Trophoblast cell (in vitro differentiated cells and primary cell): ENCODE data around the gene SLC4A11.

Experiments used
- DNase-seq, 2 donors: peaks; one replicate each; pipeline ENCODE4 v3.0.0-alpha.2; 2016
- H2AFZ ChIP-seq: 2 replicates; pipeline ENCODE4 v1.6.1; 2013; ENCODE audit warnings: low read length, moderate library complexity, mild to moderate bottlenecking; ENCODE audit not compliant: insufficient read depth, poor library complexity
- H2AK5ac ChIP-seq: 2 replicates; pipeline ENCODE4 v1.6.1; 2013; ENCODE audit warnings: mild to moderate bottlenecking, low read length
- H2BK120ac ChIP-seq: 2 replicates; pipeline ENCODE4 v1.6.1; 2013; ENCODE audit warnings: low read length, mild to moderate bottlenecking, moderate library complexity; ENCODE audit not compliant: insufficient read depth, poor library complexity
- H2BK12ac ChIP-seq: 2 replicates; pipeline ENCODE4 v1.6.1; 2013; ENCODE audit warnings: mild to moderate bottlenecking, low read length, moderate library complexity
- H2BK5ac ChIP-seq: 2 replicates; pipeline ENCODE4 v1.6.1; 2013; ENCODE audit warnings: low read length, low read depth, moderate library complexity, mild to moderate bottlenecking; ENCODE audit not compliant: poor library complexity
- H3K14ac ChIP-seq: 2 replicates; pipeline ENCODE4 v1.6.1; 2013; ENCODE audit warnings: mild to moderate bottlenecking, low read length
- H3K18ac ChIP-seq: 2 replicates; pipeline ENCODE4 v1.6.1; 2013; ENCODE audit warnings: mild to moderate bottlenecking, low read length
- H3K23ac ChIP-seq: 2 replicates; pipeline ENCODE4 v1.6.1; 2013; ENCODE audit warnings: low read length
- H3K27ac ChIP-seq: 2 replicates; pipeline ENCODE4 v1.5.1; 2013; ENCODE audit warnings: low read depth, mild to moderate bottlenecking, inconsistent platforms, low read length, moderate library complexity
- H3K27me3 ChIP-seq: 2 replicates; pipeline ENCODE4 v1.6.1; 2013; ENCODE audit warnings: inconsistent platforms, mild to moderate bottlenecking, low read length, moderate library complexity; ENCODE audit not compliant: insufficient read depth
- H3K36me3 ChIP-seq, 2 experiments: 1 replicate in 1 of 2; 2 replicates in 1 of 2; pipeline ENCODE4 v1.6.1; 2013; ENCODE audit warnings: low read length in 2 of 2, mild to moderate bottlenecking in 2 of 2, moderate library complexity in 1 of 2; ENCODE audit not compliant: insufficient read depth in 2 of 2, control insufficient read depth in 1 of 2
- H3K4ac ChIP-seq: 2 replicates; pipeline ENCODE4 v1.6.1; 2013; ENCODE audit warnings: low read depth, mild to moderate bottlenecking, low read length, moderate library complexity
- H3K4me1 ChIP-seq, 2 experiments: 1 replicate in 1 of 2; 2 replicates in 1 of 2; pipeline ENCODE4 v1.6.1; 2013; ENCODE audit warnings: low read length in 2 of 2, mild to moderate bottlenecking in 2 of 2, moderate library complexity in 1 of 2; ENCODE audit not compliant: insufficient read depth in 2 of 2, control insufficient read depth in 1 of 2
- H3K4me2 ChIP-seq: 2 replicates; pipeline ENCODE4 v1.6.1; 2013; ENCODE audit warnings: inconsistent platforms, mild to moderate bottlenecking, low read length, moderate library complexity
- H3K4me3 ChIP-seq: 2 replicates; pipeline ENCODE4 v1.5.1; 2013; ENCODE audit warnings: mild to moderate bottlenecking, low read depth, low read length, inconsistent platforms
- H3K79me1 ChIP-seq: one replicate; pipeline ENCODE4 v1.6.1; 2013; ENCODE audit warnings: low read length
- H3K79me2 ChIP-seq: 2 replicates; pipeline ENCODE4 v1.6.1; 2013; ENCODE audit warnings: low read length, mild to moderate bottlenecking; ENCODE audit not compliant: control insufficient read depth, insufficient read depth, poor library complexity
- H3K9ac ChIP-seq: 2 replicates; pipeline ENCODE4 v1.6.1; 2013; ENCODE audit warnings: mild to moderate bottlenecking, low read length
- H3K9me3 ChIP-seq: 2 replicates; pipeline ENCODE4 v1.6.1; 2013; ENCODE audit warnings: low read depth, mild to moderate bottlenecking, control low read depth, inconsistent platforms, low read length; ENCODE audit not compliant: insufficient read depth
- H4K12ac ChIP-seq: 2 replicates; pipeline ENCODE4 v1.6.1; 2013; ENCODE audit warnings: low read depth, mild to moderate bottlenecking, low read length, moderate library complexity
- H4K8ac ChIP-seq: 2 replicates; pipeline ENCODE4 v1.6.1; 2013; ENCODE audit warnings: low read depth, mild to moderate bottlenecking, low read length, moderate library complexity
- H4K91ac ChIP-seq: one replicate; pipeline ENCODE4 v1.6.1; 2013; ENCODE audit warnings: low read depth, mild to moderate bottlenecking, low read length, moderate library complexity
- WGBS: extraction: QIAGEN DNeasy Blood & Tissue Kit; methylation state at CpG from one replicate; pipeline ENCODE4 v1.1.7; 2013; ENCODE audit warnings: missing lambda C conversion rate; ENCODE audit not compliant: insufficient read length, insufficient coverage; ENCODE audit errors: extremely low coverage; 5-methylcytosine and 5-hydroxymethylcytosine counted together

The SLC4A11 gene

DNA sequence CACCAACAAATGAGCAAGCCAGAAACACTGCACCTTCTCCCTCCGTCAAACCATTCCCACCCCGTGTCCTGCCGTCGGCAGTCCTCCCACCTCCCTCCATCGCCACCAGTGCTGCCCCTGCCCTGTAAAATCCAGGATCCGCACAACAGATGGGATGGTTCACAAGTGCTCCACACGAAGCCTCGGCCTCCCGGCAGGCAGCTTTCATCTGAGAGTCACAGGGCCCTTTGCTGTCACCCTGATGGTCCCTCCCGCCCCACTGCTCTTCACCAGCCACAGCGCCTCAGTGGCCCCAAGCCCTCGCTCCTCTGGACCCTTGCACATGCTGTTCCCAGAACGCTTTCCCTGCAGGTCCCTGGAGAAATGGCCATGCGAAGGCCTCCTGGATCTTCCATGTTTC, 12.1 kb downstream of the SLC4A11 start:
- no peak overlapping the region for H3K27ac ChIP-seq
- no peak overlapping the region for H3K18ac ChIP-seq
- H2BK12ac ChIP-seq, result no peak overlapping the region
- H3K4me3 ChIP-seq, result no peak overlapping the region
- peaks cover 20 to 22% of the 10 kb centered on the region in 2 experiments for H3K36me3 ChIP-seq
- no peak overlapping the region for H2BK120ac ChIP-seq
- no peak overlapping the region for H4K12ac ChIP-seq
- no peaks in the 10 kb centered on the region for H3K4me1 ChIP-seq
- no peaks in the 10 kb centered on the region for H3K79me2 ChIP-seq
- no peak overlapping the region for H2AK5ac ChIP-seq
- DNase-seq, result no peak
- no peak overlapping the region for H2BK5ac ChIP-seq
- H2AFZ ChIP-seq, result no peak overlapping the region
- no peak overlapping the region for H3K4me2 ChIP-seq
- H3K9ac ChIP-seq, result no peak overlapping the region
- no peak overlapping the region for H4K91ac ChIP-seq
- no peak overlapping the region for H3K4ac ChIP-seq
- H3K14ac ChIP-seq, result no peak overlapping the region
- no peaks in the 10 kb centered on the region for H3K79me1 ChIP-seq
- no peak overlapping the region for H4K8ac ChIP-seq
- no peak overlapping the region for H3K23ac ChIP-seq
- H3K27me3 ChIP-seq, result no peaks in the 10 kb centered on the region
- no CpG with 5 or more reads among the region's 14 CpGs for WGBS
- peaks cover under 1% of the 10 kb centered on the region for H3K9me3 ChIP-seq

DNA sequence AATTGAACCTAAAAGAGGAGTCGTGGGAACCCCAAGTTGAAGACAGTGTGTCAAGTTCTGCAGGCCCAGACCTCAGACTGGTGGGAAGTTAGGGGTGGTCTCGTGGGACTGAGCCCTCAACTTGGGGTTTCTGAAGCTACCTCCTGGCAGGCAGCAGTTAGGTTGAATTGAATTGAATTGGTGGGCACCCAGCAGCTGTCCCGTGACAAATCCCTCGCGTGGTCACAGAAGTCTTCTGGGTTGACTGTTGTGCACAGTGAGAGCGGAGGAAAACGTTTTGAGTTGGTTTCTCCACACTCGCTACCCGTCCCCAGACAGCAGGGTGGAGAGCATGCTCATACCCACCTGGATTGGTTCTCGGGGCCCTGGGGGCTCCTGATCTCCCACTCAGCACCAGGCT, 12.9 kb downstream of the SLC4A11 start:
- Histone ChIP-seq H3K4me1 (no peaks in the 10 kb centered on the region), H2BK12ac (no peak overlapping the region), H3K27ac (no peak overlapping the region), H3K4me3 (no peak overlapping the region), H2BK5ac (no peak overlapping the region), H3K23ac (no peak overlapping the region), H3K27me3 (no peaks in the 10 kb centered on the region), H2AFZ (no peak overlapping the region), H2BK120ac (no peak overlapping the region), H3K14ac (no peak overlapping the region), H3K79me1 (no peaks in the 10 kb centered on the region), H3K4ac (no peak overlapping the region), H4K8ac (no peak overlapping the region), H2AK5ac (no peak overlapping the region), H4K12ac (no peak overlapping the region), H4K91ac (no peak overlapping the region), H3K9ac (no peak overlapping the region), H3K79me2 (no peaks in the 10 kb centered on the region), H3K18ac (no peak overlapping the region), H3K4me2 (no peak overlapping the region), H3K9me3 (peaks cover 2% of the 10 kb centered on the region), H3K36me3 (peaks cover 25 to 29% of the 10 kb centered on the region in 2 experiments)
- WGBS, result no CpG with 5 or more reads among the region's 10 CpGs
- no peak for DNase-seq

DNA sequence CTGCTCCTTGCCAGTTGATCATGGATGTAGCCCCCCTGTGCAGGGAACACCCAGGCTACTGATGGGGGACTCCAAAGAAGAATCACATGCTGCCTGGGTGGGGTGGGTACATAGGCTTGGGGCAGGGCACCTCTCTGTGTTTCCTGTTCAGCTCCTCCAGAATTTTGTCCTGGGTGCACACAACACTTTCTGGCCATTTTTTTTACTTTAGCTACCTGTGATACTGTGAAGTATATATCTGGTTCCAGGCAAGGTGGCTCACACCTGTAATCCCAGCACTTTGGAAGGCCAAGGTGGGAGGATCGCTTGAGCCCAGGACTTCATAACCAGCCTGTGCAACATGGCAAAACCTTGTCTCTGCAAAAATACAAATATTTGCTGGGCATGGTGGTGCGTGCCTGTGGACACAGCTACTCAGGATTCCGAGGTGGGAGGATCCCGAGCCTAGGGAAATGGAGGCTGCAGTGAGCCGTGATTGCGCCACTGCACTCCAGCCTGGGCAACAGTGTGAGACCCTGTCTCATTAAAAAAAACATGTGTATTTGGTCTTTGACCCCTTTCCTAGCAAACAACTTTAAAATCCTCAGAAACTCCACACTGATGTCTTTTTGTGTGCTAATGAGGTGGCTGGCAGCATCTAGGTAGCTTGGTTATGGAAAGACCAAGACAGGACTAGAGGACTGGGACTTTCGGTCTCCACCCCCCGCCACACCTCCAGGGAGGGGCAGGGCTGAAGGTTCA, 14.1 kb downstream of the SLC4A11 start:
- Histone ChIP-seq H2BK120ac (no peak overlapping the region), H3K9me3 (peaks cover 2% of the 10 kb centered on the region), H3K14ac (no peak overlapping the region), H3K36me3 (peaks cover 31 to 32% of the 10 kb centered on the region in 2 experiments), H3K18ac (no peak overlapping the region), H4K8ac (no peak overlapping the region), H2AK5ac (no peak overlapping the region), H2AFZ (no peak overlapping the region), H2BK5ac (no peak overlapping the region), H3K4me1 (no peaks in the 10 kb centered on the region), H3K79me2 (no peaks in the 10 kb centered on the region), H3K23ac (no peak overlapping the region), H3K79me1 (no peaks in the 10 kb centered on the region), H4K91ac (no peak overlapping the region), H3K4me3 (no peak overlapping the region), H2BK12ac (no peak overlapping the region), H3K4ac (no peak overlapping the region), H3K4me2 (no peak overlapping the region), H4K12ac (no peak overlapping the region), H3K27me3 (no peaks in the 10 kb centered on the region), H3K27ac (no peak overlapping the region), H3K9ac (no peak overlapping the region)
- DNase-seq, result no peak
- no CpG with 5 or more reads among the region's 8 CpGs for WGBS

DNA sequence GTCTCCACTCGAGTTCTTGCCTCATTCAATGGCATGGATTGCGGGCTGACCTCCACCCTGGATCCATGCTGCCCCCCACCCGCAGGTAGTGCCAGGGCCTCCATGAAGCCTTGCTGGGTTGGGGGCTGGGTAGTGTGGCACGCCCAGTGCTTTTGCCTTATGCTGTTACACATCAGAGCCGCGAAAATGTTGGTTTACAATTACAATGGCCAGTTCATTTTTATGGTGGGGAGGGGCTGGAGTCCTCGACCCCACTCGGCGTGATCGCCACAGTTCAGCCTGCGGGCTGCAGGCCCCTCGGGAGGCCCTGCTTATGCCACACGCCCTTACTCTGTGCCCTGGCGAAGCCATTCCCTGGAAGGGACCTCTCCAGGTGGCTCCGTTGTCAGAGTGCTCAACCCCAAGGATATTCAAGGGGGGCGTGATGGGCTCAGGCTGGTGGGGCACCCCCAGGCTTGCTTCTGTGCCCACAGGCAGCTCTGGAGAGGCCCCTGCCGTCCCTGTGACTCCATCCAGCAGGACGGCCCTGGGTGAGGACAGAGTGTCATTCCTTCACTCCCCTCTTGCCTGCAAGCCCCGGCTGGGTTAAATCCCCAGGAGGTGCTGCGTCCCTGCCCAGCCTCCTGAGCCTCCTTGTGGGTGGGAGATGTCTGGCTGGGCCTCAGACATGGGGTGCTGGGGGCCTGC, 14.9 kb downstream of the SLC4A11 start:
- no peak overlapping the region for H3K4me2 ChIP-seq

More for the DNA sequence above, 14.9 kb downstream of the SLC4A11 start:
- WGBS, result no CpG with 5 or more reads among the region's 20 CpGs
- no peaks in the 10 kb centered on the region for H3K79me1 ChIP-seq
- no peak overlapping the region for H2BK5ac ChIP-seq
- H3K36me3 ChIP-seq, result peaks cover 31 to 32% of the 10 kb centered on the region in 2 experiments
- no peak overlapping the region for H2AK5ac ChIP-seq
- H3K23ac ChIP-seq, result no peak overlapping the region
- no peak overlapping the region for H3K4me3 ChIP-seq
- H3K79me2 ChIP-seq, result no peaks in the 10 kb centered on the region
- no peaks in the 10 kb centered on the region for H3K4me1 ChIP-seq
- H4K12ac ChIP-seq, result no peak overlapping the region
- no peaks in the 10 kb centered on the region for H3K27me3 ChIP-seq
- peaks cover 2% of the 10 kb centered on the region for H3K9me3 ChIP-seq
- no peak overlapping the region for H4K91ac ChIP-seq
- no peak for DNase-seq
- no peak overlapping the region for H2BK120ac ChIP-seq
- H3K14ac ChIP-seq, result no peak overlapping the region
- no peak overlapping the region for H4K8ac ChIP-seq
- H3K4ac ChIP-seq, result no peak overlapping the region
- no peak overlapping the region for H2AFZ ChIP-seq
- no peak overlapping the region for H2BK12ac ChIP-seq
- no peak overlapping the region for H3K9ac ChIP-seq
- H3K18ac ChIP-seq, result no peak overlapping the region
- H3K27ac ChIP-seq, result no peak overlapping the region
